ENCODE data around the gene DTNBP1.
A peak's percentile ranks its signal among the peaks of the same experiment; 100 is the strongest.

DTNBP1 gene

DNA sequence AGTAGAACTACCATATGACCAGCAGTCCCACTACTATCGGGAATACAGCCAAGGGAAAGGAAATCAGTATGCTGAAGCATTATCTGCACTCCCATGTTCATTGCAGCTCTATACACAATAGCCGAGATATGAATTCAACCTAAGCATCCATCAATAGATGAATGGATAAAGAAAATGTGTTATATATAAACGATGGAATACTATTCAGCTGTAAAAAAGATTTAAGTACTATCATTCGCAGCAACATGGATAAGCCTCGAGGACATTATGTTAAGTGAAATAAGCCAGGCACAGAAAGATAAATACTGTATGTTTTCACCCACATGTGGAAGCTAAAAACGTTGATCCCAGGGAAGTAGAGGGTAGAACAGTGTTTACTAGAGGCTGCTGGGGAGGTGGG, 44.1 kb downstream of the DTNBP1 start:
- no peaks in the 10 kb centered on the region for H3K27me3 ChIP-seq
- H3K4me1 ChIP-seq = peaks cover 0 to 22% (median 0%) of the 10 kb centered on the region in 4 donors
- intact Hi-C loops (cut with DNase I; ENCODE audit: low total_unique reads) = no loop called here
- DNase-seq = no peak
- no peak overlapping the region for H3K27ac ChIP-seq
- TF ChIP-seq, protein P1, sequence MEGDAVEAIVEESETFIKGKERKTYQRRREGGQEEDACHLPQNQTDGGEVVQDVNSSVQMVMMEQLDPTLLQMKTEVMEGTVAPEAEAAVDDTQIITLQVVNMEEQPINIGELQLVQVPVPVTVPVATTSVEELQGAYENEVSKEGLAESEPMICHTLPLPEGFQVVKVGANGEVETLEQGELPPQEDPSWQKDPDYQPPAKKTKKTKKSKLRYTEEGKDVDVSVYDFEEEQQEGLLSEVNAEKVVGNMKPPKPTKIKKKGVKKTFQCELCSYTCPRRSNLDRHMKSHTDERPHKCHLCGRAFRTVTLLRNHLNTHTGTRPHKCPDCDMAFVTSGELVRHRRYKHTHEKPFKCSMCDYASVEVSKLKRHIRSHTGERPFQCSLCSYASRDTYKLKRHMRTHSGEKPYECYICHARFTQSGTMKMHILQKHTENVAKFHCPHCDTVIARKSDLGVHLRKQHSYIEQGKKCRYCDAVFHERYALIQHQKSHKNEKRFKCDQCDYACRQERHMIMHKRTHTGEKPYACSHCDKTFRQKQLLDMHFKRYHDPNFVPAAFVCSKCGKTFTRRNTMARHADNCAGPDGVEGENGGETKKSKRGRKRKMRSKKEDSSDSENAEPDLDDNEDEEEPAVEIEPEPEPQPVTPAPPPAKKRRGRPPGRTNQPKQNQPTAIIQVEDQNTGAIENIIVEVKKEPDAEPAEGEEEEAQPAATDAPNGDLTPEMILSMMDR (IDR thresholded peaks at IDR 0.05) = no peak
- peaks cover 0 to 11% (median 7%) of the 10 kb centered on the region in 3 donors for H3K36me3 ChIP-seq
- no peak overlapping the region for H3K4me3 ChIP-seq
- H3K9me3 ChIP-seq = no peaks in the 10 kb centered on the region

DNA sequence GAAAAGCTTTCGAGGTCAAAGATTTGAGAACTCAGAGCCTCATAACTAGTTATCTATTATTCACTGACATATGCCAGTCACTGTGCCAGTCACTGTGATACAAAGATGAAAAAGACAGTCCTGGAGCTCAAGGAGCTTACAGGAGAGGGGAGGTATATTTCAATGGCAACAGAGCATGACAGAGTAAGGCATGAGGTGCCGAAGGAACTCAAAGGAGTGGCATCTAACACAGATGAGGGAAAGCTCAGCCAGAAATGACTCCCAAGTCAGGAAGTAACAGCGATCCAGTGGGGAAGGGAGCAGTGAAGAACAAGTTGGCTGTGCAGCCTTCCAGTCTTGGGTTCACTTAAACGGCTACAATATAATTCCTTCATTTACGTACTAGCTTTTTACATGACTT, 46.6 kb downstream of the DTNBP1 start:
- peaks cover 0 to 3% (median 0%) of the 10 kb centered on the region in 4 donors for H3K4me1 ChIP-seq
- H3K9me3 ChIP-seq = no peaks in the 10 kb centered on the region
- H3K27me3 ChIP-seq = no peaks in the 10 kb centered on the region
- TF ChIP-seq, protein P1 (IDR thresholded peaks at IDR 0.05) = no peak
- H3K4me3 ChIP-seq = no peak overlapping the region
- H3K36me3 ChIP-seq = peaks cover 0 to 17% (median 8%) of the 10 kb centered on the region in 3 donors
- no peak for DNase-seq
- no peak overlapping the region for H3K27ac ChIP-seq
- intact Hi-C loops (cut with DNase I; ENCODE audit: low total_unique reads) = no loop called here

DNA sequence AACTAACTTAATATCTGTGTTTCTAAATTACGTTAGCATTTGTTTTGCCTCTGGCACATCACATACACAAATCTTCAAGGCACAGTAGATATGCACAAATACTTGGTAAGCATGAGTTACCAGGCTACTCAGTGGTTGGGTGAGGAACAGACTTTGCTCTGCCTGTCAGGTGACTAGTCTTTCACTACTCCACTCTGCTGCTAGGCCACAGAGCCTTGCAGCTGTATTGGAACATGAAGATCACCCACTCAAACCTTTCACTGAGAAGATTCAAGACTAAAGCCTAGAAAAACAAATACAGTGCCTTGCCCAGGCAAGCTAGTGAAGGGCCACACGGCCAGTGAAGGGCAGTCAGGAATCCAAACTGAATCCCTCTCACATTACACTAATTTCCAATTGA, 47.0 kb downstream of the DTNBP1 start:
- TF ChIP-seq, protein P1 (IDR thresholded peaks at IDR 0.05) = no peak
- DNase-seq = no peak
- no peaks in the 10 kb centered on the region for H3K9me3 ChIP-seq
- intact Hi-C loops (cut with DNase I; ENCODE audit: low total_unique reads) = no loop called here
- H3K27me3 ChIP-seq = no peaks in the 10 kb centered on the region
- H3K4me3 ChIP-seq = no peak overlapping the region
- H3K36me3 ChIP-seq = peaks cover 0 to 17% (median 13%) of the 10 kb centered on the region in 3 donors
- H3K4me1 ChIP-seq = no peaks in the 10 kb centered on the region
- no peak overlapping the region for H3K27ac ChIP-seq

DNA sequence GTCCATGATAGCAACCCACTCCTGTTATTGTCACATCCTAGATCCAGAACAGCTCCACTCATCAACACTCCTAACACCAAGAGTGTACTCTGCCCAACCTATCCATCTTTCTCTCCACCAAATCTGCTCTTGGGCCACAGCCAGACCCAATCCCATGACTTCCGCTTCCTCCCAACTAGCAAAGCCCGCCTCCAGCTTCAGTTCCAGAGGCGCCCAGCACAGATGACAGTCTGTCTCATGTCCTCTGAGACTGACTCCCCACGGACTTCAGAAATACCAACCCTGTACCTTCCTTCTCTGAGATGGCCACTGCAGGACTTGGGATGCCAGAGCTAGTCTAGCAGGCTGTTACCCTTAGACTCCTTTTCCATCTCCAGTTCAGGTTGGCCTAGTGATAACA, 48.6 kb downstream of the DTNBP1 start:
- TF ChIP-seq, protein P1 (IDR thresholded peaks at IDR 0.05) = no peak
- no peak overlapping the region for H3K4me3 ChIP-seq
- H3K27ac ChIP-seq = no peak overlapping the region
- H3K36me3 ChIP-seq = peaks cover 7 to 25% (median 16%) of the 10 kb centered on the region in 3 donors
- DNase-seq = peak in 1 of 2 donors; percentile 43
- no peaks in the 10 kb centered on the region for H3K9me3 ChIP-seq
- no peaks in the 10 kb centered on the region for H3K4me1 ChIP-seq
- no peaks in the 10 kb centered on the region for H3K27me3 ChIP-seq
- intact Hi-C loops (cut with DNase I; ENCODE audit: low total_unique reads) = no loop called here

DNA sequence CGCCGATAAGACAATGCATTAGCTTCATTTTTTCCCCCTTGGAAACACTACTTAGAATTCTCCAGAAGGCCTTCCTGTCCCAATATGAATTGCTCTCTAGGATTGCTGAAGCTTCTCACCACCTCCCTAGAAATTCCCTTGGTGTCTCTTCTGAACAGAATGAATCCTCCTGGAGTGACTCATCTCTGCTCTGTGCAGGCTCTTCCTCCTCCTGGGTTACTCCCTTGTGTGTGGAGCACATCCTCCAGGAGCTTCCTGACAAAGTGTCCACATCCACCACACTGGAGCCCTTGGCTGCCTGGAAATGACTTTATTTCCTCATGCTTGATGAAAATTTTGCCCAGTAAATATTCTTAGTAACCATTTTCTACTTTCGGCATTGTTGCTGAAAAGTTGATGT, 54.4 kb downstream of the DTNBP1 start:
- H3K36me3 ChIP-seq = peaks cover 8 to 16% (median 9%) of the 10 kb centered on the region in 3 donors
- intact Hi-C loops (cut with DNase I; ENCODE audit: low total_unique reads) = no loop called here

More for the DNA sequence above, 54.4 kb downstream of the DTNBP1 start:
- TF ChIP-seq, protein P1 (IDR thresholded peaks at IDR 0.05) = no peak
- no peak overlapping the region for H3K4me3 ChIP-seq
- no peaks in the 10 kb centered on the region for H3K4me1 ChIP-seq
- H3K27me3 ChIP-seq = no peaks in the 10 kb centered on the region
- H3K9me3 ChIP-seq = no peaks in the 10 kb centered on the region
- no peak for DNase-seq
- H3K27ac ChIP-seq = no peak overlapping the region

Data from tibial artery (tissue), 4 donors.